ENCODE results near the gene DKKL1. TPM values are rescaled to one million over a fixed set of nuclear protein-coding genes. Genes with fewer than 3 reads are reported as not detected.

DKKL1 gene
- total RNA-seq, 1 experiment from 2014 or later: 0.95 TPM

DNA sequence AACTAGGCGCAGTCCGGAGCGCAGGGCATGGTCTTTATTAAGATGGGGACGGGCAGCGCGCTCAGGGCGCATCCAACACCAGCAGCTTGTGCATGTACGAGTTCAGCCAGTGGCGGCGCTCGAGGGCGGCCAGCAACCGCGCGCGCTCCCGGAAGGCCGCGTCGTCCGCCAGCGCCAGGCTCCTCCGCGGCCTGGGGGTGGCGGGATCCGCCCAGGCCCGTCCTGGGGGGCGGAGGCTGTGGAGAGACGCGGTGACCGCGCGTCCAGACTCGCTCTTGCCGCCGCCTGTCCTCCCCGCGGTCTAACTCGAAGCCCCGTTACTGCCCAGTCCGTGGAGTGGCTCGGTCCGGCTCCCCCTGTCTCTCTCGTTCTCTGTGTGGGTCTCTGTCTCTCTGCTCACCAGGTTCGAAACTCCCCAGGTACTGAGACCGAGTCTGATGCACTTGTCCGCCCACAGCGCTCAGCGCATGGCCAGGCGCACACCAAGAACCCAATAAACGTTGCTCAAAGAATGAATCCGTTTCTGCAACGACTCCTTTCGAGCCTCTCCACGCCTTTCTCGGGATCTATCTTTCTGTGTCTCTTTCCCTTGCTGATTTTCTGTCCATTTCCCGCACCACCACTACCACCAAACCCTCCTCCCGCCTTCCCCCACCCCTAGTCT is 58.9 kb downstream of the DKKL1 start:
- Histone ChIP-seq H3K27ac (ENCODE audit: low read length) (no peak overlapping the region), H3K4me1 (ENCODE audit: control insufficient read depth, insufficient read depth, low read length) (peaks cover 3% of the 10 kb centered on the region; the same call in 1 of the 2 replicates), H3K9me3 (ENCODE audit: control insufficient read depth, insufficient read depth, low read depth, low read length) (no peaks in the 10 kb centered on the region), H3K4me3 (ENCODE audit: low read depth in 2 of 2, low read length in 2 of 2) (peak overlapping the region; percentile 20 to 35), H3K27me3 (ENCODE audit: control insufficient read depth, insufficient read depth, low read length) (peaks cover 10% of the 10 kb centered on the region), H3K36me3 (ENCODE audit: control insufficient read depth, insufficient read depth, low read length) (no peaks in the 10 kb centered on the region)
- in situ Hi-C loops (cut with HindIII; ENCODE audit: low pct_unique_long_range_greater_than_20kb, low sequenced_read_pairs): no loop called here
- ChIA-PET POLR2A (no interaction called here), CTCF (no interaction called here)
- TF ChIP-seq REST (IDR thresholded peaks at IDR 0.05; ENCODE audit: insufficient read depth in 1 of 2, low read depth in 2 of 2, low read length in 1 of 2) (no peak), CTCF (IDR thresholded peaks at IDR 0.05) (peak; percentile 77)
- intact Hi-C loops (cut with micrococcal nuclease; ENCODE audit: unreplicated experiment): no loop called here
- ATAC-seq (peak; percentile 64), DNase-seq (ENCODE audit: low read depth, low spot score) (no peak)
- no TSS peak for BruUV-seq (replicated peaks)

DNA sequence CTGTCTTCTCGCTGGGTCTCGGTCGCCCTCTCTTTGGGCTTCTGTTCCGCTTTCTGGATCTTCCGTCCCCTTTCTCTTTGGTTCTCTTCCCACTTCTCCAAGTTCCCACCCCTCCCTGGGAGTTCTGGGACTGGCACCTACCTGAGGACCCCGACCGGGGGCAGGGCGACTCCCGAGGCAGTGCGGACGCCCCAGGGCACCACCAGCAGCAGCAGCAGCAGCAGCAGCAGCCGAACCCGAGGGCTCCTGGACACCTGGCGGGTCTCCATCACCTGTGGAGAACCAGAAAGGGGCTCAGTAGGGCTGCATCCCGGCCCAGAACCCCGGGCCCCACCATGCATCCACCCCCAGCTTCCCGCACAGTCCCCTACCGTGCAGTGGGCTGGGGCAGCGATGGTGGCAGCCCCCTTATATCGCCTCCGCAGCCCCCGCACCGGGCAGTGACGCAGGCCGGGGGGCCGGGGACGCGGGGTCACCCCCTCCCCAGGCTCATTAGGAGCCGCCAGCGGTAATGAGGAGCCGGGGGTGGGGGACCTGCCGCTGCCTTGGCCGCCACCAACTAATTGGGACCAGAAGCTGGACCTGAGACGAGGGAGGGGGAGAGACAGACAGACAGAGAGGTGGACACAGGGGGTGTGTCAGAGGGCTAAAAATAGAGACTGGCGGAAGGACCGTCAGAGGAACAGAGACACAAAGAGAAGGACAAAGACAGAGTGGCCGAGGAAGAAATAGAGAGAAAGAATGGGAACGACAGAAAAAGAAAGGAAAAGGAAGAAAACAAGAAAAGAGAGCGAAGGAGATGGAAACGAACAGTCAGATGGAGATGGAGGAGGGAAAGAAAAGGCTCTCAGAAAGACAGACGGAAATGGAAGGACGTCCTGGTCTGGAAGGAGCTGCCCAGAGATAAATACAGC is 59.7 kb downstream of the DKKL1 start, which contains the start of gene PTH2:
TSS of gene PTH2 (minus strand) at position 371 of the 914 bp plus-strand sequence. CDS start at position 269, 102 bp downstream.
- H3K4me3 ChIP-seq (ENCODE audit: low read depth in 2 of 2, low read length in 2 of 2): peak within 1 kb of the TSS; percentile 20 to 35
- no peak for TF ChIP-seq SIN3A (IDR thresholded peaks at IDR 0.05; ENCODE audit: borderline replicate concordance, insufficient read depth, low read depth, low read length)
- no peak for TF ChIP-seq TCF7L2 (IDR thresholded peaks at IDR 0.05; ENCODE audit: low read depth, low read length)
- no peak for TF ChIP-seq POLR2AphosphoS5 (IDR thresholded peaks at IDR 0.05; ENCODE audit: low read depth, low read length)
- no peak for TF ChIP-seq CTCF (IDR thresholded peaks at IDR 0.05)
- no peak for TF ChIP-seq REST (IDR thresholded peaks at IDR 0.05; ENCODE audit: insufficient read depth in 1 of 2, low read depth in 2 of 2, low read length in 1 of 2)
- BruUV-seq (replicated peaks): no TSS peak
- H3K4me1 ChIP-seq (ENCODE audit: control insufficient read depth, insufficient read depth, low read length): peaks cover 3% of the 10 kb centered on the region; the same call in 1 of the 2 replicates
- ChIA-PET CTCF (no interaction called here), POLR2A (no interaction called here)
- H3K27me3 ChIP-seq (ENCODE audit: control insufficient read depth, insufficient read depth, low read length): peaks cover 10% of the 10 kb centered on the region
- in situ Hi-C loops (cut with HindIII; ENCODE audit: low pct_unique_long_range_greater_than_20kb, low sequenced_read_pairs) (no loop called here), intact Hi-C loops (cut with micrococcal nuclease; ENCODE audit: unreplicated experiment) (no loop called here)
- DNase-seq (ENCODE audit: low read depth, low spot score) (no peak), ATAC-seq (no peak)
- no peak within 1 kb of the TSS for H3K27ac ChIP-seq (ENCODE audit: low read length)
- no peaks in the 10 kb centered on the region for H3K9me3 ChIP-seq (ENCODE audit: control insufficient read depth, insufficient read depth, low read depth, low read length)
- no peaks in the 10 kb centered on the region for H3K36me3 ChIP-seq (ENCODE audit: control insufficient read depth, insufficient read depth, low read length)

All from Panc1 (cell line).